Vagina (tissue), 2 donors: ENCODE measurements around the gene MYO3B. TPM values are rescaled to one million over a fixed set of nuclear protein-coding genes. Genes with fewer than 3 reads are reported as not detected.

Experiments used
- DNase-seq, 2 donors: peaks; one replicate each; pipeline ENCODE4 v3.0.0-alpha.2; 2017; ENCODE audit errors: extremely low spot score in 2 of 2
- H3K27ac ChIP-seq: fragments of 200-600 bp; sonication (generic); one replicate; pipeline ENCODE4 v1.5.1; 2019
- H3K27me3 ChIP-seq: fragments of 200-600 bp; sonication (generic); one replicate; pipeline ENCODE4 v1.5.1; 2019
- H3K36me3 ChIP-seq, 2 donors: fragments of 200-600 bp; sonication (generic); one replicate each; pipeline ENCODE4 v1.5.1; 2017 to 2019
- H3K4me1 ChIP-seq: fragments of 200-600 bp; sonication (generic); one replicate; pipeline ENCODE4 v1.5.1; 2019
- H3K4me3 ChIP-seq, 2 donors: fragments of 200-600 bp; sonication (generic); 1 replicate in 1 of 2; 2 replicates in 1 of 2; pipeline ENCODE4 v1.5.1; 2016 to 2019
- H3K9me3 ChIP-seq: fragments of 200-600 bp; sonication (generic); one replicate; pipeline ENCODE4 v1.5.1; 2019
- POLR2A ChIP-seq, 2 donors: fragments of 450-650 bp; IDR thresholded peaks; one replicate each; pipeline ENCODE4 v1.6.1; 2017; ENCODE audit warnings: antibody characterized with exemption in 2 of 2, mild to moderate bottlenecking in 2 of 2, moderate library complexity in 2 of 2
- POLR2AphosphoS5 ChIP-seq, 2 donors: sonication (generic); formaldehyde crosslinking; IDR thresholded peaks; one replicate each; pipeline ENCODE4 v1.9.0; 2017; ENCODE audit warnings: antibody characterized with exemption in 2 of 2, mild to moderate bottlenecking in 2 of 2, low read depth in 1 of 2; ENCODE audit not compliant: insufficient read depth in 1 of 2
- intact Hi-C: fragments of 100-400 bp; cut with DNase I; formaldehyde crosslinking; loops from one replicate; pipeline ENCODE4 v1.15.1; 2023
- total RNA-seq: library from RNA; depleted of rRNA; stranded (reverse); fragments of >200 nt; gene quantifications from one replicate; pipeline ENCODE4 v1.2.3, GENCODE V29; 2016
- TF ChIP-seq, protein P1 (sequence below), 3 experiments: fragments of 450-650 bp in 2 of 3; fragments of 200-600 bp in 1 of 3; sonication (generic) in 1 of 3; IDR thresholded peaks; one replicate each; pipeline ENCODE4 v1.5.1; 2017 to 2019; ENCODE audit warnings: antibody characterized with exemption in 3 of 3, mild to moderate bottlenecking in 2 of 3, moderate library complexity in 2 of 3

MYO3B gene
- total RNA-seq, 1 donor from 2014 or later: 0.49 TPM

DNA sequence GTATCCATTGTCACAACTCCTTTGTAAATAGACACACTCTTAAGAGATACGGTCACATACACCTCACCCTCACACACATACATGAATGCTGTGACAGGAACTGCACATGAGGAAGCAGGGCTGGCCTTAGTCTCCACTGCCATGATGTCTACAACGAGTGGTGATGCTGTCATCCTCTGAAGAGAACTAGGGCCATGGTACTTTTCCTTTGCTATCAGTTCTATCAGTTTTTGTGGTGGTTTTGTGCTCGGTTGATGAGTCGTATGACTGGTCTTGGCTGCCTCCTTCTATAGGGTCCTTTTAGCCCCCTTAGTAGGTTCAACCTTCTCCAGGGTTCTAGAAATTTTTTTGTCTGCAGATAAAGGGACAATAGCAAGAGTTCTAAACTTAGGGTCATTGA lies 66.0 kb downstream of the MYO3B start:
- Histone ChIP-seq H3K27me3 (no peaks in the 10 kb centered on the region), H3K36me3 (no peaks in the 10 kb centered on the region), H3K4me3 (no peak overlapping the region), H3K4me1 (no peaks in the 10 kb centered on the region), H3K27ac (no peak overlapping the region), H3K9me3 (no peaks in the 10 kb centered on the region)
- TF ChIP-seq, protein P1, sequence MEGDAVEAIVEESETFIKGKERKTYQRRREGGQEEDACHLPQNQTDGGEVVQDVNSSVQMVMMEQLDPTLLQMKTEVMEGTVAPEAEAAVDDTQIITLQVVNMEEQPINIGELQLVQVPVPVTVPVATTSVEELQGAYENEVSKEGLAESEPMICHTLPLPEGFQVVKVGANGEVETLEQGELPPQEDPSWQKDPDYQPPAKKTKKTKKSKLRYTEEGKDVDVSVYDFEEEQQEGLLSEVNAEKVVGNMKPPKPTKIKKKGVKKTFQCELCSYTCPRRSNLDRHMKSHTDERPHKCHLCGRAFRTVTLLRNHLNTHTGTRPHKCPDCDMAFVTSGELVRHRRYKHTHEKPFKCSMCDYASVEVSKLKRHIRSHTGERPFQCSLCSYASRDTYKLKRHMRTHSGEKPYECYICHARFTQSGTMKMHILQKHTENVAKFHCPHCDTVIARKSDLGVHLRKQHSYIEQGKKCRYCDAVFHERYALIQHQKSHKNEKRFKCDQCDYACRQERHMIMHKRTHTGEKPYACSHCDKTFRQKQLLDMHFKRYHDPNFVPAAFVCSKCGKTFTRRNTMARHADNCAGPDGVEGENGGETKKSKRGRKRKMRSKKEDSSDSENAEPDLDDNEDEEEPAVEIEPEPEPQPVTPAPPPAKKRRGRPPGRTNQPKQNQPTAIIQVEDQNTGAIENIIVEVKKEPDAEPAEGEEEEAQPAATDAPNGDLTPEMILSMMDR (IDR thresholded peaks at IDR 0.05): no peak
- no peak for DNase-seq
- intact Hi-C loops: no loop called here

DNA sequence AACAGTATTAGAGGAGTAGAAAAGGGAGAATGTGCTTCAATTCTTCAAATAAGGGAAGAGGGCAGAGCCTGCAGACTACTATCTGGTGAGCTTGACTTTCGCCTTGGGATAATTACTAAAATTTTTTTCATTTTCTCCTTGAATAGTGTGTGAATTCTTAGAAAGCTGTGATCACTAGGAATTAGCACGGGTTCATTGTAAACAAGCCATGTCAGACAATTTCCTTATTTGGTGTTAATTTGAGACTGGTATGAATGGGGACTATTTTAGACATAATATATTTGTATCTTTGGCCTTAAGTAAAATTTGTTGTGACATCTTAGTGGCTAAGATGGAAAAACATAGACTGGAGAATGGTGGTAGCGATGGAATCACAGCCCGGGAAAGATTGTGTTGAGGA lies 66.6 kb downstream of the MYO3B start:
- intact Hi-C loops: no loop called here
- no peak for TF ChIP-seq POLR2AphosphoS5 (IDR thresholded peaks at IDR 0.05; ENCODE audit: insufficient read depth in 1 of 2, low read depth in 1 of 2)
- no peak for TF ChIP-seq POLR2A (IDR thresholded peaks at IDR 0.05)
- TF ChIP-seq, protein P1 (IDR thresholded peaks at IDR 0.05): no peak
- no peaks in the 10 kb centered on the region for H3K4me1 ChIP-seq
- H3K9me3 ChIP-seq: no peaks in the 10 kb centered on the region
- no peak overlapping the region for H3K27ac ChIP-seq
- no peak for DNase-seq
- H3K27me3 ChIP-seq: no peaks in the 10 kb centered on the region
- no peaks in the 10 kb centered on the region for H3K36me3 ChIP-seq
- H3K4me3 ChIP-seq: no peak overlapping the region

DNA sequence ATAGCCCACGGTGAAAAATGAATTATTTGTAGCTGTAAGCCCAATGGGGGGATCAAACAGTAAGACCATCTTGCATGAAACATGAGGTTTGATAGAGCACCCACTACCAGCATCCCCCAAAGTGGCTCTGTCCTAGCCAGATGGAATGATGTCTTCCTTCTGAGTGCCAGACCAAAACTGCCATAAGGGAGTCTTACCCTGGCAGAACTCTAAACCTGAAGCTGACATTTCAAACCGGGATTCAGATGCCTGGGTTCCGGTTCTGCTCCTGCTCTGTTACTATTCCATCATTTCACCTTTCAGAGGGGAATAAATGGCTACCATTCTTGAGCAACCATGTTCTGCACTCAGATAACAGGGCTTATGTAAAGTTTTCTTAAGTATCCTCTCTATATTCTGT lies 67.4 kb downstream of the MYO3B start:
- intact Hi-C loops: no loop called here
- Histone ChIP-seq H3K4me1 (no peaks in the 10 kb centered on the region), H3K4me3 (no peak overlapping the region), H3K9me3 (no peaks in the 10 kb centered on the region), H3K27me3 (no peaks in the 10 kb centered on the region), H3K36me3 (no peaks in the 10 kb centered on the region), H3K27ac (no peak overlapping the region)
- DNase-seq: no peak
- no peak for TF ChIP-seq POLR2AphosphoS5 (IDR thresholded peaks at IDR 0.05; ENCODE audit: insufficient read depth in 1 of 2, low read depth in 1 of 2)
- no peak for TF ChIP-seq POLR2A (IDR thresholded peaks at IDR 0.05)

DNA sequence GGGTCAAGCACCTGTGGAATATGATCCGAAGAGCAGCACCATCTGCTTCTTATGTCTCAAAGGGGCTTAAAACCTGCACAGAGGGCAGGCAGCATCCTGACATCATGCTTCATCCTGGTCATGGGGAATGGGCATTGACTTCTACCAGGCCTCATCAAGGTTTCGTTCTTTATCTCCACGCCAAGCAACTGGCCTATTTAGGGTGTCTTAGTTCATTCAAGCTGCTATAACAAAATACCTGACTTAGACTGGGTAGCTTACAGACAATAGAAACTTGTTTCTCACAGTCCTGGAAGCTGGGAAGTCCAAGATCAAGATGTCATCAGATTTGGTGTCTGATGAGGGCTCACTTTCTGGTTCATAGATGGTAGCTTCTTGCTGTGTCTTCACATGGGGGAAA lies 69.4 kb downstream of the MYO3B start:
- TF ChIP-seq POLR2AphosphoS5 (IDR thresholded peaks at IDR 0.05; ENCODE audit: insufficient read depth in 1 of 2, low read depth in 1 of 2): no peak
- TF ChIP-seq, protein P1 (IDR thresholded peaks at IDR 0.05): no peak
- TF ChIP-seq POLR2A (IDR thresholded peaks at IDR 0.05): no peak
- Histone ChIP-seq H3K4me1 (no peaks in the 10 kb centered on the region), H3K36me3 (no peaks in the 10 kb centered on the region), H3K9me3 (no peaks in the 10 kb centered on the region), H3K4me3 (no peak overlapping the region), H3K27ac (no peak overlapping the region), H3K27me3 (no peaks in the 10 kb centered on the region)
- intact Hi-C loops: no loop called here
- no peak for DNase-seq

DNA sequence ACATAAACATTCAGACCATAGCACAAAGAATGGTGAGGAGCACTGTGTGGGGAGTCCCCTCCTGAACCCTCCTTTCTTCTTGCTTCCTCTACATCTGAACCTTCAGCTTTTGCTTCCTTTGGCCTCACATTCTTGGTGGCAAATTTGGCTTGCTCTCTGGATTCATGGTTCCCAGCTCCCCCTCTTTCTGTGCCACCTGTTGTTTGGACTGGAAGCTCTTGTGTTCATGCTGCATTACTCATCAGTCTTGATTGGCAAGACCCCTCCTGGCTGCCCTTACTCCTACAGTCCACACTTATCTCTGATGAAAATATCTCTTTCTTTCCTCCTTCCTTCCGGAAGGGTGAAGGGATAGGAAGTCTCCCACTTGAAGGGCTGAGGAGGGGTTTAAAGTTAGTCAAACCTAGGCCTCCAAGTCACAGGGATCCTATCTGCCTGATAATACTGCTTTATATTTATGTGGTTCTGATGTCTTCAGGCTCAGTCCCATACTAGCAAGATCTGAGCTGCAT lies 70.0 kb downstream of the MYO3B start:
- H3K27me3 ChIP-seq: no peaks in the 10 kb centered on the region
- DNase-seq: no peak
- no peak for TF ChIP-seq POLR2A (IDR thresholded peaks at IDR 0.05)
- TF ChIP-seq POLR2AphosphoS5 (IDR thresholded peaks at IDR 0.05; ENCODE audit: insufficient read depth in 1 of 2, low read depth in 1 of 2): no peak
- TF ChIP-seq, protein P1 (IDR thresholded peaks at IDR 0.05): no peak
- intact Hi-C loops: no loop called here
- H3K4me1 ChIP-seq: no peaks in the 10 kb centered on the region
- no peaks in the 10 kb centered on the region for H3K36me3 ChIP-seq
- H3K4me3 ChIP-seq: no peak overlapping the region
- H3K27ac ChIP-seq: no peak overlapping the region
- H3K9me3 ChIP-seq: no peaks in the 10 kb centered on the region
